ENCODE data around the gene SLC39A3.
A peak's percentile ranks its signal among the peaks of the same experiment; 100 is the strongest.

Gene SLC39A3, protein sequence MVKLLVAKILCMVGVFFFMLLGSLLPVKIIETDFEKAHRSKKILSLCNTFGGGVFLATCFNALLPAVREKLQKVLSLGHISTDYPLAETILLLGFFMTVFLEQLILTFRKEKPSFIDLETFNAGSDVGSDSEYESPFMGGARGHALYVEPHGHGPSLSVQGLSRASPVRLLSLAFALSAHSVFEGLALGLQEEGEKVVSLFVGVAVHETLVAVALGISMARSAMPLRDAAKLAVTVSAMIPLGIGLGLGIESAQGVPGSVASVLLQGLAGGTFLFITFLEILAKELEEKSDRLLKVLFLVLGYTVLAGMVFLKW

GRCh38 chr19:2739602-2740313 lies at the start of gene SLC39A3:
Gene SLC39A3, minus strand, starts transcription at chr19:2740017. Its CDS starts 2,760 bp downstream, at chr19:2737257.
- peak; percentile 99 for DNase-seq

DNA sequence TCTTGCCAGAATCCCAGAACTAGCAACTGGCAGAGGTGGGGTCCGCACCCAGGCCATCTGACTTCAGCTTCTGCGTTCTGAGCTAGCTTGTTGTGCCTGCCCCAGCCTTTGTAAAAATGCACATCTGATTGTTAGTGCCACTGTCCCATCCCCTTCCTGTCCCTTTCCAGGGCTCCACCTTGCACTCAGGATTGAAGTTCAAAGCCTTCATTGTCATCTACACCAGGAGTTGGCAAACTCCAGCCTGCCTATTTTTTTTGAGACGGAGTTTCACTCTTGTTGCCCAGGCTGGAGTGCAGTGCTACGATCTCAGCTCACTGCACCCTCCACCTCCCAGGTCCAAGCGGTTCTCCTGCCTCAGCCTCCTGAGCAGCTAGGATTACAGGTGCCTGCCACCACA lies 48.4 kb upstream of the SLC39A3 start:
- no peak for DNase-seq

GRCh38 chr19:2787115-2787514 lies 47.3 kb upstream of the SLC39A3 start:
- DNase-seq: no peak

DNA sequence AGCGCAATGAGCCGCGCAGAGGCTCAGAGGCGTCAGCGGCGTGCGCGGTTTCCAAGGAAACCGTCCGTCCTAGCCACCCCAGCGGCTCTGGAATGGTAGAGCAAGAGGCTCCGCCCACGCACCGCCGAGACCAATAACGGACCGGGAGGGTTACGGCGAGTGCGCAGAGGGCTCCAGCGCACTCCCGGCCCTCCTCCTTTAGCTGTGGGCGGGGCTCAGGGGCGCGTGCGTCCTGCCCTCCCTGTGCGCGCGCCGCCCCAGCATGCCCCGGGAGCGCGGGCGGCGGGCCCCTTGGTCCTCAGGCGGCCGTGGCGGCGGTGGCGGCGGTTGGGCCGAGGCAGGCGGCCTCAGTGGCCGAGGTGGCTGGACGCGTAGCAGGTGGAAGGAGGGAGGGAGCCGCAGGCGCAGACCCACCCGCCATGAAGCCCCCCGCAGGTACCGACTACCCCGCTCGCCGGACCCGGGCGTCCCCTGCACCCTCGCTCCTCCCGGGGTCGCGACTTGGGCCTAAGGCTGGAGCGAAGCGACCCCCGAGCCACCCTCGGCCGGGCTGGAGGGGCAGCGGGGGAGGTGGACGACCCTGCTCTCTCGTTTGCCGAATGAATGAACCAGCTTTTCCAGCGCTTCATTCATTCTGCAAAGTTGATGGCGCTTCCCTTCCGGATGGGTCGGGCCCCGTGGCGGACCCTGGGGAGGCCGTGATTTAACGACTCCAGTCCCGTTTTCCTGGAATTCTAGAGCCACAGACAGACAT lies 45.6 kb upstream of the SLC39A3 start, which contains the start of gene THOP1:
TSS of gene THOP1 (plus strand) at position 260 of the 754 bp plus-strand sequence. CDS start at position 420, 160 bp downstream.
- DNase-seq: peak; percentile 98

- no peak for DNase-seq
Measured at GRCh38 chr19:2783781-2784145, 43.9 kb upstream of the SLC39A3 start.

DNA sequence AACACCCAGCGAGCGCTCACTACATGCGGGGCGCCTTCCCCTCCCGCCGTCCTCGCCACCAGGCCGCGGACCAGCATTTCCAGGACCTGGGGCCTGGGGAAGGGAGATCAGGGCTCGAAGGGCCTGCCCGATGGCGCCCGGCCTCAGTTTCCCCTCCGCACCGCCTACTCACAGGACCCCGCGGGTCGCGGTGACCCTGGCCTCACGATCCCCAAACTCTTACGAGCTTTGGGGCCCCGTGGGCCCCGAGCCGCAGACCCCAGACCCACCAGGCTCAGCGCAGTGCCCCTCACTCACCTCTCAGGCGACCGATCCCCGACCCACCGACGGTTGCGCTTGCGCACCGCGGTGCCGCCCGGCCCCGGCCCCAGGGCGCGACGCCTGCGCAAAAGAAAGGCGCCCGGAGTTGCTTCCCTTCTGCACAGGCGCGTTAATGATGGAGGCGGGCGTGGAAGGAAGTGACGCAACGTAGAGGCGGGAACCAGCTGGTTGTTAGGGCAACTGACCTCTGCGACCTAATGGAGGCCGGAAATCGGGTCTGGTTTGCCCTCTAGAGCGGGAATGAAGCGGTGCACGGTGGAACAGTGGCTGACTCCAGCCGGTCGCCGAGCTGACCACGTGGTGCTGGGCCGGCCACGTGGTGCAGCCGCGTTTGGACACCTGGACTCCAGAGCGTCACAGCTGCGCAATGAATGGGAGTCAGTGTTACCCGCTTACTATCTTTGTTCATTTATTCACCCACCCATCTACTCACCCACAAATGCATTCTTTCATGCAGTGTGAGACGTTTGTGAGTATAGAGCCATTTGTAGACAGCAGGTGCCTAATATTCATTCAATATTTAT lies 43.3 kb upstream of the SLC39A3 start, which contains the start of gene SGTA:
TSS of gene SGTA (minus strand) at position 338 of the 845 bp plus-strand sequence. CDS start 14,205 bp downstream, outside the sequence.
- DNase-seq: peak; percentile 95

DNA sequence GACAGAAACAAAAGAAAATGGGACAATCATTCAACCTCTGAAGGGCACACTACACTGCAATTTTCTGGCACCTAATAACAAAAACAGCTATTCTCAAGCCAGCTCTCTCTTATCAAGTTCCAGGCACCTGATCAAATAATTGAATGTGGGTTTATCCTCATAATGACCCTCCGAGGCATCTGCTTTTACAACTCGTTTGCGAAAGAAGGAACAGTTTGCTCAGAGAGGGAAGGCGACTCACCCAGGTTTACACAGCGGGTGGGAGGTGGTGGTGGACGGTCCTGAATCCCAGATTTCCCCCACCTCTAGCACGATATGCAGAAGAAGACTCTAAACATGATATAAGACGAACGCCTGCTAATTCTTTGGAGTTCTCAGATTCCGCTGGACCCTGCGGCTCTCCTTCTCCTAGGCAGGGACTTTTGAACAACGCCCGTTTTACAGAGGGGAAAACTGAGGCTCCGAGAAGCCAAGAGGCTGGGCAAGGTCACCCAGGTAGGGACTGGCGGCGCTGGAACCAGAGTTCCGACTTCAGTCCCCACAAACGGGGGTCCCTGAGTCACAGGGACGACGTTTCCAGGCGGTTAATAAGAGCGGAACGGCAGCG lies 42.6 kb upstream of the SLC39A3 start:
- DNase-seq: no peak

DNA sequence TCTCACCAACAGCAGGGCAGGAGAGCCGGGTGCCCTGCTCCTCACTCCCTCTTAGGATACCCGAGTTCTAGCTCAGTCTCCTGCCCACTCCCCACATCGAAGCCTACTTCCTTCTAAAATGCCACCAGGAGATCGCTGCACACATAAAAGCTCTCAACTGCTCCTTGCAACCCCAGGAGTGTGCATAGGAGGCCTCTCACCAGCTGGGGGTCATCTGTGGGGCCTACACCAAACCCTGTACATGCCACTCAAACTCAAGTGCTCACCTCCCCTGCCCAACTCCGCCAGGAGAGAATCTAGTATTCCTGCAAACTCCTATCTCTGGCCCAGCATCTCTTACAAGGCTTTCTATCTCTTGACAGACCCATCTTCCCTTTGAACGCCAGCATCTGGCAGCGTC lies 40.5 kb upstream of the SLC39A3 start:
- DNase-seq: no peak

GRCh38 chr19:2779121-2779740 lies 39.4 kb upstream of the SLC39A3 start:
- DNase-seq: no peak

DNA sequence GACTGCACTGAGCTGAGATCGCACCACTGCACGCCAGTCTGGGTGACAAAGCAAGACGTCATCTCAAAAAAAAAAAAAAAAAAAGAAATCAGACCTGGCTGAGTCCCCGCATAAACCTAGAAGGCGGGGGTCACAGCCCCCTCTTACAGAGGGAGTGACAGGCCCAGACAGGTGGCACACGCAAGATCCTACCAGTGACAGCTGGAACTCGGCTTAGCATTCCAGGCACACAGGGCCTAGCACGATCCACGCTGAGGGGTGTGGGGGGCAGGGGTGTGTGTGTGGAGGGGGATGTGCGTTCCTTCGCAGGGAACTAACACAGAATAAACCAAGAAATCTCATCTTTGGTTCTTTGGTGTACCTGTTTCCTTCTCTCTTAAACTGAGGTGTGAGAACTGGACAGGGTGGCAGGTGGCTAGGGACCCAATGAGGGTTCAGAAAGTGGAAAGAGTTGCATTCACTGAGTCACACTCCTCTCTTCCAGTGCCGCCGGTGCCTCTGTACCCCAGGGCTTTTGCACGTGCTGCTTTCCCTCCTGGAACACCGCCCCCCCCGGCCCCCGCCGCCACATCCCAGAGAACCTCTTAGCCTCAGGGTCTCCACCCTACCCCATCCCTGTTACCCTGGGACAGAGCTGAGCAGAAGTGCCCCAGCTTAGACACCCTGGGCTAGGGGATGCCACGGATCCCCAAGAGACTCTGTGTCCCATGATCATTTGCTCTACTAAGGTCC lies 38.3 kb upstream of the SLC39A3 start:
- no peak for DNase-seq

- peak; percentile 77 for DNase-seq
Measured at GRCh38 chr19:2775556-2776430, 36.0 kb upstream of the SLC39A3 start.

DNA sequence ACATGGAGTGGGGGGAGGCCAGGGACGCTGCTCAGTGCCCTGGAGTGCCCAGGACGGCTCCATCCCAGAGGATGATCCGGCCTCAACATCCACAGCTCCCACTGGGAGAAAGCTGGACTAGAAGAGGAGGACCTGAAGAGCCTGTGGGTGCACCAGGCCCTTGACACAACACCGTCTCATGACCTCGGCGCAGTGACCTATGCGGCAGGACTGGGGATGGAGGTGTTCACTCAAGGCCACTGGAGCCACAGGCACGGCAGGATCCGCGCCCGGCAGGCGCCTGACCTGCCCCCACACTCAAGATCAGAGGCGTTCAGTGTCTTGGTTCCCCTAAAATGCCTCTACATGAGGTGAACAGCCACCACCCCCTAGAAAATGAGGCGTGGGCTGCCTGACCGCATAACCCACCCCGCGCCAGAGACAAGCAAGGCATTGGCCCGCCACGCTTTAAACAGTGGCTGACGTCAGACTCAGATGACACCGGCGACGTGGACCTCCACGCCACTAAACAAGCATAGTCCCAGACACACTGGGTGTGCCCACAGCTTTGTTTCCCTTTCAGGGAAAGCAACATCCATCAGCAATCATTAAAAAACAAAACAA lies 35.2 kb upstream of the SLC39A3 start:
- DNase-seq: no peak

GRCh38 chr19:2774083-2774679 lies 34.4 kb upstream of the SLC39A3 start:
- no peak for DNase-seq

DNA sequence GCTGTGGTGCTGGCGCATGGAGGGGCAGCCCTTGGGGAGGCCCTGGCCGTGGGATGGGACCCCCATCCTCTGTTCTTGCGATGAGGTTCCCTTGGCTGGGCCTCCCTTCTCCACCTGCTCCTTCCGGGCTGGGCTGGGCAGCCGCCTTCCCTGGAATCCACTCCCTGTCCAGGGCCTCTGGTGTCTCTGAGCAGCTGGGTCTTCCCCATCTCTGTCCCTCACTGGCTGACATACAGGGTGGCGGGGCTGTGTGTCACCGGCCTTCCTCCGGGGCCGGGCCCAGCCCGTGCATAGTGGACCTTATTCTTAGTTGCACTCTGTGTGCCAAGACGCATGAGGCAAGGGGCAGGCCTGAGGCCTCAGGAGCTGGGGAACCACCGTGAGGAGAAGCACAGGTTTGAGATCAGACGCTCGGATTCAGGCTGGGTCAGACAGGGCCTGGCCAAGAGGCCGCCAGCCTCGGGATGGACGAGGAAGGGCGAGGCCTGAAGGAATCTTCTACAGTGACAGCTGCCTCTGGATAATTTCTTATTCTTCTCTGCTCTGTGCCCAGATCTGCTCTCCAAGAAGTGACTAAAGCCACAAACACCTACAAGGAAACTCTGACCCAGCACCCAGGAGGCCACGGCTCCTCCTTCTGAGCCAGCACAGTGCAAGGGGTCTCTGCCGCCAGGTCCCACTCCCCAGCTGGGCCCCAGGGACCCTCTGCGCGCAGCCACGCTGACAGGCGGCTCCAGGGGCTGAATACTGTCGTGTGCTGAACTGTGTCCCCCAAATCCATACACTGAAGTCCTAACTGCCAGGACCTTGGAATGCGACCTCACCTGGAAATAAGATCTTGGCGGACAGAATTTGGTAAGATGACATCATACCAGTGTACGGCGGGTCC lies 32.2 kb upstream of the SLC39A3 start:
- no peak for DNase-seq

DNA sequence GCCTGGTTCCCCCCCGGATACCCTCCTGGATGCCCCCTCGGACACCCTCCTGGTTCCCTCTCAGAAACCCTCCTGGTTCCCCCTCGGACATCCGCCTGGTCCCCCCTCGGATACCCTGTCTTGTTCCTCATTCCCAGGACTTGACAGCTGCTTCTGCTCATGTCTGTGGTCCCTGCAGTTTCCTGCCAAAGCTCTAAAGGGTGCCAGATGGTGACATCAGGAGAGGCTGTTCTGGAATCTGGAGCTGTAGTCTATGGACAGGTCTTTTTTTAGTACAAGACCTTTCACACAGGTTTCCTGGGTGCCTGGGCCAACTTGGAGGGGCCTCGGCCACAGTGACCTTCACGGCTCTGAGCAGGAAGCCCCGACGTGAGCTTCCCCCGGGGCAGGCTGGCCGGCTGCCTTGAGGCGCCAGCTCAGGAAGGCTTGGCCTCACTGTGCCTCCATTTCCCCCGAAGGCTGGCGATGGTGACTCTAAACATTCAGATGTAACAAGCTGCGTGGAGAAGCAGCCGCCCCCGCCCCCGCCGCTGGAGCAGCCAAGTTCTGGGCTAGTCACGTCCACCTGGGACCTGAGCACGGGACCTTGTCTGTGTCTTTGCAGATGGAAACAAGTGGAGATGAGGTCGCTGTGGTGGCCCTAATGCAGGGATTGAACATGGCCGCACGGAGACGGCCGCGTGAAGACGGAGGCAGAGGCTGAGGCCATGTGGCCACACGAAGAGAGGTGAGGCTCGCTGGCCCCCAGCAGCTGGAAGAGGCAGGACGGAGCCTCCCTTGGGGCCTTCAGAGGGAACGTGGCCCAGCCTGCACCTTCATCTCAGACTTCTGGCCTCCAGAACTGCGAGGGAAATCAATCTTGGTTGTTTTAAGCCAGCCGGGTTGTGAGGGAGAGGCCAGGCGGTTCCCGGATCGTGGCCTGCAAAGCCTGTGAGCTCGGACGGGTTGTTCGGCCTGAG lies 30.5 kb upstream of the SLC39A3 start:
- DNase-seq: no peak

DNA sequence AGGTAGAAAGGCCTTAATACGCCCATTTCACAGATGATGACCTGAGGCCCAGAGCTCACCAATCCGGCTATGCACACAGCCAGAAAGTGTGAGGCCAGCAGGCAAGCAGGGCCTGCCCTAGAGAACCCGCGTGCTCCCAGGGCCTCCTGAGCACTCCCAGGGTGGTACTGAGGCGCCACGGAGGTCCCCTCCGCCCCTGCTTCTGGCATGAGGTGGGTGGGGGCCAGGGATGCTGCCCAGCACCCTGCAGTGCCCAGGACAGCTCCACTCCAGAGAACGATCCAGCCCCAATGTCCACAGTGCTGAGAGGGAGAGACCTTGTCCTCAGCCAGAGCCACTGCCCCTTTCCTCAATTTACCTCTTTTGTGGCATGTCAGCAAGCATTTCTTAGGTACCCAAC lies 29.4 kb upstream of the SLC39A3 start:
- no peak for DNase-seq

Data from activated CD8-positive, alpha-beta memory T cell treated with anti-CD3 and anti-CD28 coated beads, Interleukin-2, amount 50 U/mL, for 4 hours (primary cell).